Astrocyte (in vitro differentiated cells and primary cell): ENCODE results near the gene LRRK1. TPM values are rescaled to one million over a fixed set of nuclear protein-coding genes. Genes with fewer than 3 reads are reported as not detected.

Experiments used
- DNase-seq: peaks from one replicate; pipeline ENCODE4 v3.0.0-alpha.2; 2010; ENCODE audit warnings: low read depth
- FAIRE-seq: peaks from 2 replicates; lab custom pipeline; 2011; peaks lifted over from hg19 to GRCh38; lab: Jason Lieb, UNC
- H2AFZ ChIP-seq: 2 replicates; pipeline ENCODE4 v1.6.0; 2012; ENCODE audit warnings: low read depth, low read length, inconsistent platforms
- H3K27ac ChIP-seq: 2 replicates; pipeline ENCODE4 v1.5.1; 2011; ENCODE audit warnings: low read depth, low read length, inconsistent platforms
- H3K27me3 ChIP-seq: 2 replicates; pipeline ENCODE4 v1.6.0; 2011; ENCODE audit warnings: low read length, inconsistent platforms; ENCODE audit not compliant: insufficient read depth
- H3K36me3 ChIP-seq: 2 replicates; pipeline ENCODE4 v1.5.1; 2011; ENCODE audit warnings: low read length, inconsistent platforms; ENCODE audit not compliant: insufficient read depth
- H3K4me1 ChIP-seq: 2 replicates; pipeline ENCODE4 v1.5.1; 2011; ENCODE audit warnings: low read length, inconsistent platforms; ENCODE audit not compliant: insufficient read depth
- H3K4me2 ChIP-seq: 2 replicates; pipeline ENCODE4 v1.6.0; 2012; ENCODE audit warnings: low read length, inconsistent platforms
- H3K4me3 ChIP-seq: 2 replicates; pipeline ENCODE4 v1.5.1; 2011; ENCODE audit warnings: low read depth, mild to moderate bottlenecking, low read length, inconsistent platforms; ENCODE audit not compliant: insufficient read depth
- H3K79me2 ChIP-seq: 2 replicates; pipeline ENCODE4 v1.6.0; 2012; ENCODE audit warnings: mild to moderate bottlenecking, low read length, inconsistent platforms; ENCODE audit not compliant: insufficient read depth
- H3K9ac ChIP-seq: 2 replicates; pipeline ENCODE4 v1.6.0; 2012; ENCODE audit warnings: mild to moderate bottlenecking, low read length, inconsistent platforms
- H3K9me3 ChIP-seq: 2 replicates; pipeline ENCODE4 v1.5.1; 2012; ENCODE audit warnings: low read depth, mild to moderate bottlenecking, low read length, inconsistent platforms; ENCODE audit not compliant: insufficient read depth
- H4K20me1 ChIP-seq: 2 replicates; pipeline ENCODE4 v1.6.0; 2012; ENCODE audit warnings: low read length, inconsistent platforms; ENCODE audit not compliant: insufficient read depth
- H3K27ac Mint-ChIP-seq: one replicate; pipeline ENCODE4 v1.8.0; 2021; ENCODE audit warnings: mild to moderate bottlenecking, mixed read lengths; ENCODE audit not compliant: unreplicated experiment
- H3K27me3 Mint-ChIP-seq: one replicate; pipeline ENCODE4 v1.8.0; 2021; ENCODE audit warnings: low read depth, mixed read lengths; ENCODE audit not compliant: unreplicated experiment
- H3K36me3 Mint-ChIP-seq: one replicate; pipeline ENCODE4 v1.8.0; 2021; ENCODE audit warnings: low read depth, mixed read lengths; ENCODE audit not compliant: unreplicated experiment
- H3K4me1 Mint-ChIP-seq: one replicate; pipeline ENCODE4 v1.8.0; 2021; ENCODE audit warnings: low read depth, mixed read lengths; ENCODE audit not compliant: unreplicated experiment
- H3K4me3 Mint-ChIP-seq: one replicate; pipeline ENCODE4 v1.8.0; 2021; ENCODE audit warnings: mild to moderate bottlenecking, moderate library complexity, mixed read lengths; ENCODE audit not compliant: unreplicated experiment
- H3K9me3 Mint-ChIP-seq: one replicate; pipeline ENCODE4 v1.8.0; 2021; ENCODE audit warnings: mild to moderate bottlenecking, mixed read lengths; ENCODE audit not compliant: unreplicated experiment
- EZH2 ChIP-seq: IDR thresholded peaks from 2 replicates; pipeline ENCODE4 v1.6.1; 2012; ENCODE audit warnings: mild to moderate bottlenecking, low read length, inconsistent platforms; ENCODE audit not compliant: insufficient read depth
- total RNA-seq: library from RNA; stranded (reverse); gene quantifications from 2 replicates; pipeline ENCODE4 v1.2.1, GENCODE V29; 2021
- TF ChIP-seq, protein P1 (sequence below): IDR thresholded peaks from 2 replicates; pipeline ENCODE4 v1.5.1; 2011; ENCODE audit warnings: low read depth, mild to moderate bottlenecking, inconsistent platforms, low read length, moderate library complexity; ENCODE audit not compliant: insufficient read depth

LRRK1 gene
- total RNA-seq, 1 donor from 2014 or later, result 0.41 TPM

DNA sequence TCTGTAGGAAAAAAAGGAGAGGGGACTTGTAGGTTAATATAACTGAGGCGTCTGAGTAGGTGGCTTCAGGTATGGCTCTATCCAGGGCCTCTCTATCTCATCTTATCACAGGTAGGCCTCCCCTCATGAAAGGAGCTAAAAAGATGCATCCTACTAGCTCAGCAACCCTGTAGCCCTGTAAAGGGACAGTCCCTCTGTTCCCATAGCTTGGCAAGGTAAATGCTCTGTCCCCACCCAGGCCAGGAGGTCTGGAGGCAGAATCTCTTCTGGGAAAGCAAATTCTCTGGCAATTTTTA is 197.5 kb downstream of the LRRK1 start:
- Histone ChIP-seq H3K9ac (no peak overlapping the region), H2AFZ (no peak overlapping the region)

DNA sequence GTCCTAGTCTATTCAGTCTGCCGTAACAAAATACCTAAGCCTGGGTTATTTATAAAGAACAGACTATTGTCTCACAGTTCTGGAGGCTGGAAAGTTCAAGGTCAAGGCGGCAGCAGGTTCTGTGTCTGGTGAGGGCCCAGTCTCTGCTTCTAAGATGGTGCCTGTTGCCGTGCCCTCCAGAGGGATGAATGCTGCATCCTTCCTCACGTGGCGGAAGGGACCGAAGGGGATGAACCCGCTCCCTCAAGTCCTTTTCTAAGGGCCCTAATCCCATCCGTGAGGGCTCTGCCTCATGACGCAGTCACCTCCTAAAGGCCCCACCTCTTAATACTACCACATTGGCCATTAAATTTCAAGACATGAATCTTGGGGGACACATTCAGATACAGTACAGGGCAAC is 199.0 kb downstream of the LRRK1 start:
- H3K4me2 ChIP-seq, result no peak overlapping the region
- H3K9me3 ChIP-seq, result no peaks in the 10 kb centered on the region
- Mint-ChIP-seq H3K4me1 (peaks cover 3% of the 10 kb centered on the region), H3K9me3 (peaks cover 1% of the 10 kb centered on the region), H3K27me3 (peaks cover 10% of the 10 kb centered on the region), H3K27ac (no peak overlapping the region), H3K4me3 (no peak overlapping the region), H3K36me3 (no peaks in the 10 kb centered on the region)
- no peaks in the 10 kb centered on the region for H3K79me2 ChIP-seq
- H4K20me1 ChIP-seq, result no peaks in the 10 kb centered on the region
- no peak for TF ChIP-seq EZH2
- TF ChIP-seq, protein P1, sequence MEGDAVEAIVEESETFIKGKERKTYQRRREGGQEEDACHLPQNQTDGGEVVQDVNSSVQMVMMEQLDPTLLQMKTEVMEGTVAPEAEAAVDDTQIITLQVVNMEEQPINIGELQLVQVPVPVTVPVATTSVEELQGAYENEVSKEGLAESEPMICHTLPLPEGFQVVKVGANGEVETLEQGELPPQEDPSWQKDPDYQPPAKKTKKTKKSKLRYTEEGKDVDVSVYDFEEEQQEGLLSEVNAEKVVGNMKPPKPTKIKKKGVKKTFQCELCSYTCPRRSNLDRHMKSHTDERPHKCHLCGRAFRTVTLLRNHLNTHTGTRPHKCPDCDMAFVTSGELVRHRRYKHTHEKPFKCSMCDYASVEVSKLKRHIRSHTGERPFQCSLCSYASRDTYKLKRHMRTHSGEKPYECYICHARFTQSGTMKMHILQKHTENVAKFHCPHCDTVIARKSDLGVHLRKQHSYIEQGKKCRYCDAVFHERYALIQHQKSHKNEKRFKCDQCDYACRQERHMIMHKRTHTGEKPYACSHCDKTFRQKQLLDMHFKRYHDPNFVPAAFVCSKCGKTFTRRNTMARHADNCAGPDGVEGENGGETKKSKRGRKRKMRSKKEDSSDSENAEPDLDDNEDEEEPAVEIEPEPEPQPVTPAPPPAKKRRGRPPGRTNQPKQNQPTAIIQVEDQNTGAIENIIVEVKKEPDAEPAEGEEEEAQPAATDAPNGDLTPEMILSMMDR, result no peak
- H3K4me1 ChIP-seq, result peaks cover 20% of the 10 kb centered on the region
- H3K27ac ChIP-seq, result no peak overlapping the region
- no peaks in the 10 kb centered on the region for H3K36me3 ChIP-seq
- H3K27me3 ChIP-seq, result no peaks in the 10 kb centered on the region
- FAIRE-seq (no peak), DNase-seq (no peak)
- H3K9ac ChIP-seq, result no peak overlapping the region
- no peak overlapping the region for H3K4me3 ChIP-seq
- no peak overlapping the region for H2AFZ ChIP-seq

More for the DNA sequence above, 197.5 kb downstream of the LRRK1 start:
- no peaks in the 10 kb centered on the region for H4K20me1 ChIP-seq
- TF ChIP-seq, protein P1, result no peak
- no peak for TF ChIP-seq EZH2
- H3K27me3 Mint-ChIP-seq, result peaks cover 10% of the 10 kb centered on the region
- peaks cover 13% of the 10 kb centered on the region for H3K4me1 ChIP-seq
- no peak for FAIRE-seq
- no peaks in the 10 kb centered on the region for H3K27me3 ChIP-seq
- H3K9me3 ChIP-seq, result no peaks in the 10 kb centered on the region
- peaks cover 3% of the 10 kb centered on the region for H3K4me1 Mint-ChIP-seq
- peak overlapping the region; percentile 13 for H3K4me2 ChIP-seq
- H3K79me2 ChIP-seq, result no peaks in the 10 kb centered on the region
- H3K27ac Mint-ChIP-seq, result no peak overlapping the region
- H3K4me3 Mint-ChIP-seq, result no peak overlapping the region
- H3K36me3 ChIP-seq, result no peaks in the 10 kb centered on the region
- H3K4me3 ChIP-seq, result no peak overlapping the region
- H3K27ac ChIP-seq, result no peak overlapping the region
- no peaks in the 10 kb centered on the region for H3K9me3 Mint-ChIP-seq
- no peak for DNase-seq
- H3K36me3 Mint-ChIP-seq, result no peaks in the 10 kb centered on the region

DNA sequence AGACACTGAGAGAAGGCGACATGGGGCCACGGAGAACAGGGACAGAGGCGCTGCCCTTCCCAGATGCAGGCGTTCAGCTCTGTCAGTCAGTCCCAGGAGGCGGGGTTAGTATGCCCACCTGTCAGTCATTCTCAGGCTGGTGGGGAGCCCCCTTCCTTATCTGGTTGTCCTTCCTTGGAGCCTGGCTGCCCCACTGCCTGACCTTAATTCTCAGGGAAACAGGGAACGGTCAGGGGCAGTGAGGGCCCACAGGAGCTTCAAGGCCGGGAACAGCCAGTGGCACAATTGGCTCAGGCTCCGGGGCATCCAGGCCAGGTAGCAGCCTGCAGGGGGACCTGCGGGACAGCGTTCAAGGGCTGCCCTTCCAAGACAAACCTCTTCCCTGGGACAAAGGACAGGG is 199.5 kb downstream of the LRRK1 start:
- Mint-ChIP-seq H3K27ac (no peak overlapping the region), H3K27me3 (peaks cover 9% of the 10 kb centered on the region), H3K4me3 (no peak overlapping the region), H3K4me1 (peaks cover 3% of the 10 kb centered on the region), H3K36me3 (no peaks in the 10 kb centered on the region), H3K9me3 (peaks cover 4% of the 10 kb centered on the region)
- FAIRE-seq (no peak), DNase-seq (no peak)
- H3K4me2 ChIP-seq, result no peak overlapping the region
- no peaks in the 10 kb centered on the region for H3K79me2 ChIP-seq
- no peaks in the 10 kb centered on the region for H3K9me3 ChIP-seq
- no peaks in the 10 kb centered on the region for H4K20me1 ChIP-seq
- no peaks in the 10 kb centered on the region for H3K27me3 ChIP-seq
- TF ChIP-seq EZH2, result no peak
- TF ChIP-seq, protein P1, result no peak
- H3K27ac ChIP-seq, result no peak overlapping the region
- H3K36me3 ChIP-seq, result no peaks in the 10 kb centered on the region
- H3K9ac ChIP-seq, result no peak overlapping the region
- H3K4me3 ChIP-seq, result no peak overlapping the region
- H3K4me1 ChIP-seq, result peaks cover 22% of the 10 kb centered on the region
- no peak overlapping the region for H2AFZ ChIP-seq
